H1 (cell line): Measurements from ENCODE around the gene STX4. TPM values are rescaled to one million over a fixed set of nuclear protein-coding genes. Genes with fewer than 3 reads are reported as not detected.

ENCODE experiments used
- CHD7 ChIP-seq: fragments of 300-600 bp; sonication (generic); IDR thresholded peaks from 2 replicates; pipeline ENCODE4 v1.7.1; 2012; ENCODE audit warnings: low read length, moderate library complexity, mild to moderate bottlenecking, inconsistent platforms; ENCODE audit not compliant: insufficient replicate concordance
- polyA plus RNA-seq, 7 experiments: library from polyadenylated mRNA; depleted of rRNA in 3 of 7; stranded (reverse) in 5 of 7; unstranded in 2 of 7; fragments of >200 nt in 5 of 7; fragments of 200-250 nt in 2 of 7; gene quantifications; 1 replicate in 5 of 7; 2 replicates in 1 of 7; 4 replicates in 1 of 7; pipeline versions ENCODE4 v1.2.1 to v1.2.3, GENCODE V29; 2011 to 2013; ENCODE audit warnings: missing spikeins in 2 of 7, mixed read lengths in 2 of 7
- total RNA-seq: library from RNA; stranded (reverse); fragmentation: NEBNext Ultra II Directional; extraction: Animal tissue kit (Norgen Biotek cat#: 25700); gene quantifications from 2 replicates; pipeline ENCODE4 v1.2.1, GENCODE V29; 2021

The STX4 gene
- total and polyA plus RNA-seq, 2 of the 8 experiments (the other 6 are each of a cell fraction or from before 2014, with no cell fraction given), result 25.8 to 32.3 TPM

- no peak for TF ChIP-seq CHD7
Observed at GRCh38 chr16:30991052-30991451, 42.3 kb upstream of the STX4 start (continued).
